Adrenal gland (tissue), 5 donors: ENCODE measurements around the gene CLDN16.

Experiments
- POLR2A ChIP-seq, 2 donors: fragments of 450-650 bp; IDR thresholded peaks; one replicate each; pipeline ENCODE4 v1.6.1; 2017; ENCODE audit warnings: antibody characterized with exemption in 2 of 2, mild to moderate bottlenecking in 2 of 2, moderate library complexity in 1 of 2
- TF ChIP-seq, protein P1 (sequence below), 6 experiments: fragments of 450-650 bp in 4 of 6; fragments of 200-600 bp in 2 of 6; sonication (generic) in 1 of 6; IDR thresholded peaks; 1 replicate in 5 of 6; 2 replicates in 1 of 6; pipeline versions ENCODE4 v1.5.1 to v1.8.0; 2016 to 2021; ENCODE audit warnings: antibody characterized with exemption in 6 of 6, mild to moderate bottlenecking in 2 of 6, moderate library complexity in 1 of 6
- donor health status: DM: no; HTN: no; CAD: no.

DNA sequence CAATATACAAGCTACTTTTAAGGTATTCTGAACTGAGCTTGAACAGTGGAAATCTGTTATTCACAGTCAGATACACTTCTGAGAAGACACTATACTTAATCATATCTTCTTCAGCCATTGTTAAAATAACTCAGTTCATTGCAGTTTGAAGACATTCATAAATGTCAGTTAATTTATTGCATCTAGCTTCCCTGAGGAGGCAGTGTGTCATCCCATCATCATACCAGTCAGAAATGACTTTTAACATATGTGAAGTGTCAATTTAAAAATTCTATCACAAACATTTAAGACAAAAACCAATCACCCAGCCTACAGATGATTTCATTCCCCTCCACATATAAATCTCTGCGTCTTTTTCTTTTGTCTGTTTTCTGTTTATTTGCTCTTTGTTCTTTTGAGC, 54.3 kb downstream of the CLDN16 start:
- no peak for TF ChIP-seq POLR2A (IDR thresholded peaks at IDR 0.05)
- TF ChIP-seq, protein P1, sequence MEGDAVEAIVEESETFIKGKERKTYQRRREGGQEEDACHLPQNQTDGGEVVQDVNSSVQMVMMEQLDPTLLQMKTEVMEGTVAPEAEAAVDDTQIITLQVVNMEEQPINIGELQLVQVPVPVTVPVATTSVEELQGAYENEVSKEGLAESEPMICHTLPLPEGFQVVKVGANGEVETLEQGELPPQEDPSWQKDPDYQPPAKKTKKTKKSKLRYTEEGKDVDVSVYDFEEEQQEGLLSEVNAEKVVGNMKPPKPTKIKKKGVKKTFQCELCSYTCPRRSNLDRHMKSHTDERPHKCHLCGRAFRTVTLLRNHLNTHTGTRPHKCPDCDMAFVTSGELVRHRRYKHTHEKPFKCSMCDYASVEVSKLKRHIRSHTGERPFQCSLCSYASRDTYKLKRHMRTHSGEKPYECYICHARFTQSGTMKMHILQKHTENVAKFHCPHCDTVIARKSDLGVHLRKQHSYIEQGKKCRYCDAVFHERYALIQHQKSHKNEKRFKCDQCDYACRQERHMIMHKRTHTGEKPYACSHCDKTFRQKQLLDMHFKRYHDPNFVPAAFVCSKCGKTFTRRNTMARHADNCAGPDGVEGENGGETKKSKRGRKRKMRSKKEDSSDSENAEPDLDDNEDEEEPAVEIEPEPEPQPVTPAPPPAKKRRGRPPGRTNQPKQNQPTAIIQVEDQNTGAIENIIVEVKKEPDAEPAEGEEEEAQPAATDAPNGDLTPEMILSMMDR (IDR thresholded peaks at IDR 0.05) = no peak
